Measurements from ENCODE around the gene RBM42.

- TF ChIP-seq CTCF (IDR thresholded peaks at IDR 0.05; ENCODE audit: low read depth, low read length, poor library complexity, severe bottlenecking) (no peak), EZH2phosphoT487 (IDR thresholded peaks at IDR 0.05; ENCODE audit: borderline replicate concordance, low read length) (no peak)
Observed at GRCh38 chr19:35623327-35624010, 5.4 kb upstream of the RBM42 start.

Data from DOHH2 (cell line).